ENCODE results near the gene RINT1.

The RINT1 gene

DNA sequence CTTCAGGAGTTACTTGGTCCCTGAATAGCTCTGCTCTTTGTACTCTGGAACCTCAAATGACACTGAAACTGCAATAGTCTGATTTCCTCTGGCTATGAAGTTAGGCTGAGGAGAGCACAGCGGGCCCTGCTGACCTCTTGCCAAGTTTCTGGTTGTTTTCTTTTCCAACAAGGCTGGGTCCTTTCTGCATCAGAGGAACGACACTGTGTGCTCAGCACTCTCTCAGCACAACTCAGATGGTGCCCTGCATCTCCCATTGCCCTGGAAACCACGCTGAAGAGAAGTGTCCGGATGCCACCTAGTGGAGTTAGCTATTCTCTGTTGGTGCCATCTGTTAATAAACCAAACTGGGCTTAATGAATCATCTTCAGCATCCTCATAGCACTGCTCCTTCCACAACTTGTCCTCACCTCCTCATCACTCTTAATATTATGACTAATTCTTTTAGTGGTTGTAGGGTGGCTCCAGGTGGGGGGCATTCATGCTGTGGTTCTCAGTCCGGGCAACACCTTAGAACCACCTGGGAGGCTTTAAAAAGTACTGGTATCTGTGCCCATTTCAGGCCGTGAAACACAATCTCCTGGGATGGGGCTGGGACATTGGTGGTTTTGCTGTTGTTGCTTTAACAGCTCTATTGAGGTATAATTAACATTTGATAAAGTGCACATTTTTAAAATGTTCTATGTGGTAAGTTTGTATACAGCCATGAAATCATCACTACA is 57.5 kb downstream of the RINT1 start:
- ATAC-seq (ENCODE audit: insufficient read depth, low read depth): peak; percentile 98
- Histone ChIP-seq H3K27me3 (ENCODE audit: insufficient read depth, low read length, poor library complexity) (no peaks in the 10 kb centered on the region), H3K4me1 (ENCODE audit: insufficient read depth, low read length) (peaks cover 14% of the 10 kb centered on the region), H3K4me2 (ENCODE audit: insufficient read depth, low read length) (no peak overlapping the region), H3K9me3 (ENCODE audit: insufficient read depth, low read length, severe bottlenecking) (no peaks in the 10 kb centered on the region), H2AFZ (ENCODE audit: low read depth, low read length) (peak overlapping the region; percentile 17; the same call in 1 of the 2 replicates), H3K79me2 (ENCODE audit: insufficient read depth, low read length) (no peaks in the 10 kb centered on the region), H3K36me3 (ENCODE audit: insufficient read depth, low read length) (no peaks in the 10 kb centered on the region), H4K20me1 (ENCODE audit: insufficient read depth, low read length) (no peaks in the 10 kb centered on the region), H3K4me3 (ENCODE audit: low read depth in 1 of 2, low read length in 2 of 2) (no peak overlapping the region), H3K9ac (ENCODE audit: low read depth, low read length) (no peak overlapping the region), H3K27ac (ENCODE audit: low read length) (no peak overlapping the region)
- peak; percentile 74 for DNase-seq
- TF ChIP-seq, protein P1, sequence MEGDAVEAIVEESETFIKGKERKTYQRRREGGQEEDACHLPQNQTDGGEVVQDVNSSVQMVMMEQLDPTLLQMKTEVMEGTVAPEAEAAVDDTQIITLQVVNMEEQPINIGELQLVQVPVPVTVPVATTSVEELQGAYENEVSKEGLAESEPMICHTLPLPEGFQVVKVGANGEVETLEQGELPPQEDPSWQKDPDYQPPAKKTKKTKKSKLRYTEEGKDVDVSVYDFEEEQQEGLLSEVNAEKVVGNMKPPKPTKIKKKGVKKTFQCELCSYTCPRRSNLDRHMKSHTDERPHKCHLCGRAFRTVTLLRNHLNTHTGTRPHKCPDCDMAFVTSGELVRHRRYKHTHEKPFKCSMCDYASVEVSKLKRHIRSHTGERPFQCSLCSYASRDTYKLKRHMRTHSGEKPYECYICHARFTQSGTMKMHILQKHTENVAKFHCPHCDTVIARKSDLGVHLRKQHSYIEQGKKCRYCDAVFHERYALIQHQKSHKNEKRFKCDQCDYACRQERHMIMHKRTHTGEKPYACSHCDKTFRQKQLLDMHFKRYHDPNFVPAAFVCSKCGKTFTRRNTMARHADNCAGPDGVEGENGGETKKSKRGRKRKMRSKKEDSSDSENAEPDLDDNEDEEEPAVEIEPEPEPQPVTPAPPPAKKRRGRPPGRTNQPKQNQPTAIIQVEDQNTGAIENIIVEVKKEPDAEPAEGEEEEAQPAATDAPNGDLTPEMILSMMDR (IDR thresholded peaks at IDR 0.05; ENCODE audit: borderline replicate concordance, extremely low read depth, low read length, poor library complexity, severe bottlenecking): peak; percentile 93
- no peak for TF ChIP-seq EZH2 (IDR thresholded peaks at IDR 0.05; ENCODE audit: borderline replicate concordance, low read depth, low read length, severe bottlenecking)

DNA sequence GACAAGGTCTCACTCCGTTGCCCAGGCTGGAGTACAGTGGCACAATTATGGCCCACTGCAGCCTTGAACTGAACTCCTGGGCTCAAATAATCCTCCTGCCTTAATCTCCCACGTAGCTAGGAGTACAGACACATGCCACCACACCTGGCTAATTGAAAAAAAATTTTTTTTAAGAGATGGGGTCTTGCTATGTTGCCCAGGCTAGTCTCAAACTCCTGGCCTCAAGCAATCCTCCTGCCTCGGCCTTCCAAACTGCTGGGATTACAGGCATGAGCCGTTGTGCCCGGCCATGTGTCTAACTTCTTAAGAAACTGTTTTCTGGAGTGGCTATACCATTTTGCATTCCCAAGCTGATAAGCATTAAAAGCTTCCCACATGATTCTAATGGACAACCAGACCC is 58.8 kb downstream of the RINT1 start:
- TF ChIP-seq, protein P1 (IDR thresholded peaks at IDR 0.05; ENCODE audit: borderline replicate concordance, extremely low read depth, low read length, poor library complexity, severe bottlenecking): no peak
- TF ChIP-seq EZH2 (IDR thresholded peaks at IDR 0.05; ENCODE audit: borderline replicate concordance, low read depth, low read length, severe bottlenecking): no peak
- Histone ChIP-seq H3K27me3 (ENCODE audit: insufficient read depth, low read length, poor library complexity) (no peaks in the 10 kb centered on the region), H3K27ac (ENCODE audit: low read length) (no peak overlapping the region), H3K9me3 (ENCODE audit: insufficient read depth, low read length, severe bottlenecking) (no peaks in the 10 kb centered on the region), H3K4me1 (ENCODE audit: insufficient read depth, low read length) (peaks cover 14% of the 10 kb centered on the region), H2AFZ (ENCODE audit: low read depth, low read length) (no peak overlapping the region), H3K9ac (ENCODE audit: low read depth, low read length) (no peak overlapping the region), H3K4me2 (ENCODE audit: insufficient read depth, low read length) (no peak overlapping the region), H3K79me2 (ENCODE audit: insufficient read depth, low read length) (no peaks in the 10 kb centered on the region), H3K36me3 (ENCODE audit: insufficient read depth, low read length) (no peaks in the 10 kb centered on the region), H4K20me1 (ENCODE audit: insufficient read depth, low read length) (no peaks in the 10 kb centered on the region), H3K4me3 (ENCODE audit: low read depth in 1 of 2, low read length in 2 of 2) (no peak overlapping the region)
- ATAC-seq (ENCODE audit: insufficient read depth, low read depth) (no peak), DNase-seq (no peak)

GRCh38 chr7:105591522-105591921 is 59.5 kb downstream of the RINT1 start:
- Histone ChIP-seq H3K36me3 (ENCODE audit: insufficient read depth, low read length) (no peaks in the 10 kb centered on the region), H3K27ac (ENCODE audit: low read length) (no peak overlapping the region), H2AFZ (ENCODE audit: low read depth, low read length) (no peak overlapping the region), H3K27me3 (ENCODE audit: insufficient read depth, low read length, poor library complexity) (no peaks in the 10 kb centered on the region), H3K4me1 (ENCODE audit: insufficient read depth, low read length) (peaks cover 14% of the 10 kb centered on the region), H3K9me3 (ENCODE audit: insufficient read depth, low read length, severe bottlenecking) (no peaks in the 10 kb centered on the region), H3K4me2 (ENCODE audit: insufficient read depth, low read length) (no peak overlapping the region), H3K79me2 (ENCODE audit: insufficient read depth, low read length) (no peaks in the 10 kb centered on the region), H4K20me1 (ENCODE audit: insufficient read depth, low read length) (no peaks in the 10 kb centered on the region), H3K9ac (ENCODE audit: low read depth, low read length) (no peak overlapping the region), H3K4me3 (ENCODE audit: low read depth in 1 of 2, low read length in 2 of 2) (no peak overlapping the region)
- DNase-seq (no peak), ATAC-seq (ENCODE audit: insufficient read depth, low read depth) (no peak)
- TF ChIP-seq EZH2 (IDR thresholded peaks at IDR 0.05; ENCODE audit: borderline replicate concordance, low read depth, low read length, severe bottlenecking): no peak
- TF ChIP-seq, protein P1 (IDR thresholded peaks at IDR 0.05; ENCODE audit: borderline replicate concordance, extremely low read depth, low read length, poor library complexity, severe bottlenecking): no peak

Measured in DND-41 (cell line).